Putamen (tissue), 1 donor: ENCODE data around the gene MBD3L1.
A peak's percentile ranks its signal among the peaks of the same experiment; 100 is the strongest.

Experiments
- DNase-seq: peaks from one replicate; pipeline ENCODE4 v3.0.0-alpha.2; 2016; ENCODE audit warnings: low spot score

The MBD3L1 gene

DNA sequence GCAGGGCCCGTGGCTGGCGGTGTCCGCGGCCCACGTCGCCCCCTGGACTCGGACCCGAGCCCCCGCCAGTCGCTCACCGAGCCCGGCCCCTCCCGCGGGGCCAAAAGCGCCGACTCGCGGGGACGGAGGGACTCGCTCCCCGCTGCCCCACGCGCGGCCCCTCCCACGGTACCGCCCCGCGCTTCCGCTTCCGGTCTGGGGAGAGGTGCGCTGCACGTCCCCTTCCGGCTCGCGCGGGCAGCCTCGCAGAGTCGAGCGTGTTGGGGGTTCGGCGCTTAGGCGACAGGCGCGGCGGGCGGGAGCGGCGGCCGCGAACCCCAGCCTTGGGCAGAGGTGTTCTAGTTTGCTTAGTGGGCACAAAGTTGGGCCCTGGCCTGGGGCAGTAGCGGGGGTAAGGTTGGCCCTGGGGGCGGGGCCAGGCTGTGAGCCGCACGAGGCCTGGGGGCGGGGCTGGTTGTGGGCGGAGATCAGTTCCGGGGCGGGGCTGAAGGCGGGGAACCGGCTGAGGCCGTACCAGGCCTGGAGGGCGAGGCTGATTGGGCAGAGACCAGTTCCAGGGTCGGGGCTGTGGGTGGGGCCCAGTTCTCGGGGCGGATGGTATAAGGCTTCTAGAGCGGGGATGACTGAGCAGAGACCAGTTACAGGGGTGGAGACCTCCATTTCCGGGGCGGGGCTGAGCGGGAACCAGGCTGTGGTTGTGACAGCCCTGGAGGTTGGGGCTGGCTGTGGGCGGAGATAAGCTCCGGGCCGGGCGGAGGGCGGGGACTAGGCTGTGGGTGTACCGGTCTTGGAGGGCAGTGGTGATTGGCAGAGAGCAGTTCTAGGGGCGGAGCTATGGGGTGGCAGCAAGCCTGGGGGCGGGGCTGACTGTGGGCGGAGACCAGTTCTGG lies at the start of gene MBD3L1, which contains the start of gene ZNF558:
MBD3L1 (plus strand) TSS at position 246 of the 890 bp plus-strand sequence. CDS start 10,302 bp downstream, outside the sequence.
ZNF558 (minus strand) TSS at position 173 of the 890 bp plus-strand sequence. CDS start 9,645 bp downstream, outside the sequence.
- DNase-seq: peak; percentile 99

DNA sequence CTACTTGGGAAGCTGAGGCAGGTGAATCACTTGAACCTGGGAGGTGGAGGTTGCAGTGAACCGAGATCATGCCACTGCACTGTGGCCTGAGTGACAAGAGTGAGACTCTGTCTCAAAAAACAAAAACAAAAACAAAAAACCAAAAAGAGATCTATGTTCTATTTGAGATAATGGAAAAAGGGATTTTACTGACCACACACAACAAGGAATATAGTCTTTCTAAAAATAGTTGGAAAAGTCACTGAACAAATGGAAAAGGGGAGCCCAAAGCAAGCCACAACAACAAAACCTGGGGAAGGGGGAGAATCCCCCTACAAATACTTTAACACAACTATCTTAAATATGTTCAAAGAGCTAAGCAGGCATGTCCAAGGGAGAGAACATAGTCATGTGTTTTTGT lies 37.4 kb upstream of the MBD3L1 start:
- DNase-seq: no peak

DNA sequence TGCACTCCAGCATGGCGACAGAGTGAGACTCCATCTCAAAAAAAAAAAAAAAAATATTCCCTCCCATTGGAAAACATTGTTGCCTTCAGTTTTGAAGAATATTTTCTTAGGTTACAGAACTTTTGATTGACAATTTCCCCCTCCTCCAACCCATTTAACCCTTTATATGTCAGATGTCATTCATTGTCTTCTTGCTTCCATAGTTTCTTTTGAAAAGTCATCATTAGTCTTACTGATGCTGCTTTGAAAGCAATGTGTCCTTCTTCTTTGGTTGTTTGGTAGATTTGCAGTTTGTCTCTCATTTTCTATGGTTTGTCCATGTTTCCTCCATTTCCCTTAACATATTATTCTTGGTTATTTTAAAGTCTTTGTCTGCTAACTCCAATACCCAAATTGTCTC lies 25.5 kb upstream of the MBD3L1 start:
- DNase-seq: no peak

DNA sequence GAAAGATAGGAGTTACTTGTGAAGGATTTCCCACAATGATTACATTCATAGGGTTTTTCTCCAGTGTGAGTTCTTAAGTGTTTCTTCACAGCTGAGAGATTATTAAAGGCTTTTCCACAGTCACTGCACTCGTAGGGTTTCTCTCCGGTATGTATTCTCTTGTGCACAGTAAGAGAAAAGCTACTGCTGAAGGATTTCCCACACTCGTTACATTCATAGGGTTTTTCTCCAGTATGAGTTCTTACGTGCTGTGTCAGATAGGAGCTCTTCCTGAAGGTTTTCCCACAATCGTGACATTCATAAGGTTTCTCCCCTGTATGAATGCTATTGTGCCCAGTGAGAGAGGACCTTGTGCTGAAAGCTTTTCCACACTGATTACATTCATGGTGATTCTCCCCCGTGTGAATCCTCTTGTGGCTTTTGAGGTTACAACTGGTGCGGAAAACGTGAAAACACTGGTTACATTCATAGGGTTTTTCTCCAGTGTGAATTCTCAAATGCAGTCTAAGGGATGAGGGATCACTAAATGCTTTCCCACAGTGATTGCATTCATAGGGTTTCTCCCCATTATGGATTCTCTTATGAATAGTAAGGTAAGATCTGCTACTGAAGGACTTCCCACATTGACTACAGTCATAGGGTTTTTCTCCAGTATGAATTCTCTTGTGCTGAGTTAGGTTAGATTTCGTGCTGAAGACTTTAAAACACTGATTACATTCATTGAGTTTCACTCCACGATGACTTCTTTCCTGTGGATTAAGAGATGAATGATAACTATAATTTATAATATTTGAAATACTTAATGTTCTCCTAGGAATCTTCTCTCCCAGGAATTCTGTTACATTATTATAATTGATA lies 20.6 kb upstream of the MBD3L1 start:
- DNase-seq: no peak

DNA sequence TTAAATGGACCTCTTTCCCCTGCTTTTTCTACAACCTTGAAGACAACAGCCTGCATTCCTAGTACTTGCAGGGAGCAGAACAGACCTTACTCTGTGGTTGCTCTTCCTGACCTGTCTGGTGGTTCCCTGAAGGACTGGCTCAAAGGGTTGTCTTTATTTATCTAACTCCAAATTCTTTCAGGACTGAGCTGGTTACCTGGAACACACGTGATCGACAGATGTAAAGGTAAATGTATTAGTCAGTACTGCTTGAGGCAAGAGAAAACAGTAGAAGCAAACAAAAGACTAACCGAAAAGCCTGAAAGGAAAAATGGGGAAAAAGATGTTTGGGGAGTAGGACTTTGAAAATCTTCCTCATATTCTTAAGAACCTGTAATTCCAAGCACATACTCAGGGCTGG lies 18.0 kb upstream of the MBD3L1 start:
- DNase-seq: no peak

DNA sequence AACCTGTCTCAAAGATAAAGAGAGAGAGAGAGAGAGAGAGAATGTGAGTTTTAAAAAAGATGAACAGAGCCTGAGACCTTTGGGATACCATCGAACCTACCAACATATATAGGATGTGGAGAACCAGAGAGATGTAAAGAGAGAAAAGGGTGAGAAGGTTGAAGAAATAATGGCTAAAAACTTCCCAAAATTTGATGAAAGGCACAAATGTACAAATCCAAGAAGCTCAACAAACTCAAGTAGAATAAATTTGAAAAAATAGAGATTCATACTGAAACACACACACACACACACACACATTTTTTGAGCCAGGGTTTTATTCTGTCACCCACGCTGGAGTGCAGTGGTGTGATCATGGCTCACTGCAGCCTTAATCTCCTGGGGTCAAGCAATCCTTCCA lies 16.4 kb upstream of the MBD3L1 start:
- DNase-seq: no peak

DNA sequence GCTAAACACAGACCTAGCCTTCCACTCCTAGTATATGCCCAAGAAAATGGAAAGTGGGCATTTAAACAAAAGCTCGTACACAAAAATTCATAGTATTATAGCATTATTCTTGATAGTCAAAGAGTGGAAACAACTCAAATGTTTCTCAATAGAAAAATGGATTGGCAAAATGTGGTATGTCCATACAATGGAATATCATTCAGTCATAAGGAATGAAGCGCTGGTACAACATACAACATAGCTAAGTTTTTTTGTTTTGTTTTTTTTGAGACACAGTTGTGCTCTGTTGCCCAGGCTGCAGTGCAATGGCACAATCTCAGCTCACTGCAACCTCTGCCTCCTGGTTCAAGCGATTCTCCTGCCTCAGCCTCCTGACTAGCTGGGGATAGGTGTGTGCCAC lies 11.9 kb upstream of the MBD3L1 start:
- DNase-seq: no peak

DNA sequence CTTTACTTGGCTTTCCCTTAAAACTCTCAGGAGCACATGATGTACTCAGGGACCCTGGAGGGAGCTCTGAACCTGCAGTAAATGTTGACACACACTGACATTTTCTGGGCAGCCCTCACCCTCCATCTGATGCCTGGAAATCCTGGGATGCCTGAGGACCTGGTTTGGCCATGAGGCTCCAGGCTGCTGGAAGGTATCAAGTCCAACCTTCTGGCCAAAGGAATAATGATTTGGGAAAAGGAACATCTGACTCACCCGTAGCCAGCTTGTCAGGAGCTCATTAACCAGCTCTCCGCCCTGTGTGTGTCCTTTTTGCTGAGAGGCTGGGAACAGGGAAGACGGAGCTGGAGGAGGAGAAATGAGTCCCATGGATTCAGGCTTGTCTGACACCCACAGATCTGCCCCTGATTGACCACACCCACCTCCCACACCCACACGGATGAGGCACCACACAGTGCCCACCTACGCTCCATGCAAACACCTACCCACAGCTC lies 10.4 kb upstream of the MBD3L1 start:
- no peak for DNase-seq

DNA sequence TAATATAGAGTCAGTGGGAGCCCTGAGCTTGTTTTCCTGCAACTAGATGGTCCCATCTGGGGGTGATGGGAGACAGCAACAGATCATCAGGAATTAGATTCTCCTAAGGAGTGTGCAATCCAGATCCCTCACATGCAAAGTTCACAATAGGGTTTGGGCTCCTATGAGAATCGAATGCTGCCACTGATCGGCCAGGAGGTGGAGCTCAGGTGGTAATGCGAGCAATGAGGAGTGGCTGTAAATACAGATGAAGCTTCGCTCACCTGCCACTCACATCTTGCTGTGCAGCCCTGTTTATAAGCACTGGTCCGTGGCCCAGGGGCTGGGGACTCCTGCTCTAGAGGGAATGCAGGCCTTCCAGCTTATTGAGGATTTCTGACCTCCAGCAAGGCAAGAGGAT lies 5.8 kb upstream of the MBD3L1 start:
- no peak for DNase-seq

DNA sequence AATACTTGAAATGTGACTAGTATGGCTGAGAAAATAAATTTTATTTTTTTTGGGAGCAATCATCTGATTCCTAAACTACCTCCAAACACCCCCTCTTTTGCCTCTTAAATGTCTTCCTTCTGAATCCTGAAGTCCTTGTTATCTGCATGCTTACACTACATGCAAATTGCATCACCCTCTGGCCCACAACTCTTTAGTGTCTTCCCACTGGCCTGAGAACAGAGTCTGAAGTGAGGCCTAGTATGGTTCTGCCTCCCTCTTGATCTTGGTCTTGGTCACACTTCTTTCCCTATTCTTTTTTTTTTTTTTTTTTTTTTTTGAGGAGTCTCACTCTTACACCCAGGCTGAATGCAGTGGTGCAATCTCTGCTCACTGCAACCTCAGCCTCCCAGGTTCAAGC lies 4.9 kb upstream of the MBD3L1 start:
- no peak for DNase-seq

DNA sequence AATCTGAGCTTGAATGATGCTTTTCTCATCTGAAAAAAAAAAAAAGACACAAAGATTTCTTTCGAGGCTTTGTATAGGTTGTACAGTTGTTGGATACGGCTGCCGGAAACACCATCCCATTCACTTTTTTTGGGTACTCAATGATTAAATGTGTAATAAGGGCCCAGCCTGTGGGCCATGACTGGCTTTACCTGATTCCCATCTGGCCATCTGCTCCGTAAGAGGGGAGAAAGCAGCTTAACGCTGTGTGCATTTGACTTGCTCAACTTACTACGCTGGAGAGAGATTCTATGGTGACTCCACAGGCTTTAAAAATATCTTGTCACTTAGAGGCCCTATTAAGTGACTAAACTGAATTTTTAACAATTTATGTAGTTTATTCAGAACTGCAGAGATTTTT lies 804 bp upstream of the MBD3L1 start:
- no peak for DNase-seq

DNA sequence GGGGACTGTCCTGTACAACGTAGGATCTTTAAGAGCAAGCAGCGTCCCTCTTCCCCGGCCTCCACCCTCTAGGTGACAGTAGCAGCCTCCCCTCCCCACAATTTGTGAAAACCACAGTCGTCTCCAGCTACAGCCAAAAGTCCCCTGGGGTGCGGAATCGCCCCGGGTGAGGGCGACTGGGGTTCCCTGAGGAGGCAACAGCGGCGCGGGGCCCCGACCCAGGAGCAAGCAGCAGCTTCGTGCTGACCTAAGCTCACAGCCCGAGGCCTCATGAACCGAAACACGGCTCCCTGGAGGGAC lies 395 bp upstream of the MBD3L1 start:
- no peak for DNase-seq

DNA sequence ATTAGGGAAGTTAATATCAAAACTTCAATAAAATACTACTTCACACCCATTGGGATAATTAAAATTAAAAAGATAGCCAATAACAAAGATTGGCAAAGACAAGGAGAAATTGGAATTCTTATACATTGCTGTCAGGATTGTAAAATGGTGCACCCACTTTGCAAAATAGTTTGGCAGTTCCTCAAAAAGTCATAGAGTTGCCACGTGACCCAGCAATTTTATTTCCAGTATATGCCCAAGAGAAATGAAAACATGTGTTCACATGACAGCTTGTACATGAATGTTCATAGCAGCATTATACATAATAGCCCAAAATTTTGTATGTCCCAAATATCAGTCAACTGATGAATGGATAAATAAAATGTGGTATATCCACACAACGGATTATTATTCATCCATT lies 3.3 kb downstream of the MBD3L1 start:
- no peak for DNase-seq

DNA sequence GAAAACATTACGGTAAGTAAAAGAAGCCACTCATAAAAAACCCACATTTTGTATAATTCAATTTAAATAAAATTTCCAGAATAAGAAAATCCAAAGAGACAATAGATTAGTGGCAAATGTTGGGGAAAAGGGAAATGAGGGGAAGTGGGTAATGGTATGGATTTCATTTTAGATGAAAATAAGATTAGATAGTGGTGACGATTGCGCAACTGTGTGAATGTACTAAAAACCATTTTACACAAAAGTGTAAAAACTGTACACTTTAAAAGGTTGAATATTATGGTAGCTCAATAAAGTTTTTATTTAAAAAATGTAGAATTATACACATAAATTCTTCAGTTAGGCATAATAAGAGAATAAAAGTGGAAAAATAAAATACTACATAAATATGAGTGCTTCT lies 3.7 kb downstream of the MBD3L1 start:
- no peak for DNase-seq

DNA sequence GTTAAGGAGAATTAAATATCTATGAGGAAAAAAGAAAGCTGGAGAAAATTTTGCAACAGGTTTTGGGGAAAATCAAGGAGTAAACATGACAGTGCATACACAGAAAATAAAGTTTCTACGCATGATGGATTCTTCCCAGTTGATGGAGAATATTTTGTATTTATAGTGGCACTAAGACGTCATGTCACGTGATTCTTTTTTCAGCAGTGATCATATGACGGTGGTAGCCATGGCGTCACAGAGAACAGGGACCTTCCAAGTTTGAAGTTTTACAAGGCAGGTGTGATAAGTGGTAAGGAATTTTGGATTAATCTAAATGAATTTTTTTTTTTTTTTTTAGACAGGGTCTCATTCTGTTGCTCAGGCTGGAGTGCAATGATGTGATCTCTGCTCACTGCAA lies 8.5 kb downstream of the MBD3L1 start:
- DNase-seq: no peak

DNA sequence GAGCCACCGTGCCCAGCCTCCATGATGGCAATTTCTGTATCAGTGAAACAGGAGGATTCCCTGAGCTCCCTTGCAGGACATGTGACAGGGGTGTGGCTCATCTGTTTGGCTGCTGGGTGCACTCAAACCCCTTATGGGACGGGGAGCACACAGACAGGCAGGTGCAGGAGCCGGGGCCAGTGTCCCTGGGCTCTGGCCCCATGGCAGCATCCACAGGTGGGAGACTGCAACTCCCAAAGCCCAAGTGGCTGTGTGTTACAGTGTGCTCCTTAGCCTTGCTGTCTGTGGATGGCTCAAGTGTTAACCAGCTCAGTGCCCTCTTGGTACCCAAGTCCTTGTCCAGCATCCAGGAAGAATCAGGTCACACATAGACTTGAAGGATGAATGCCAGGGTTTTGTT lies 14.6 kb downstream of the MBD3L1 start:
- no peak for DNase-seq

DNA sequence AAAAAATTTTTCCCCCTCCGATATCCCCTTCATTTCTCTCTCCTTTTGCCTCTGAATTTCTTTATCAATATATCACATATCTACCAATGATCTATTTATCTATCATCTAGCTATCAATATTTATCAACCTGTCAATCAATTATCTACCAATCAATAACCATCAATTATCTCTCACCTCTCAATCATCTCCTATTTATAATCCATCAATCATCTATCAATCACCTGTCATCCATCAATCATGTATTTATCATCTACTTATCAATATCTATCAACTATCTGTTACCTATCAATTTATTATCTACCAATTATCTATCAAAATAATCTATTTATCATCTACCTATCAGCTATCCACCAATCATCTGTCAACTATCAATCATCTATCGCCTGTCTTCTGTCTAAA lies 17.1 kb downstream of the MBD3L1 start:
- no peak for DNase-seq

DNA sequence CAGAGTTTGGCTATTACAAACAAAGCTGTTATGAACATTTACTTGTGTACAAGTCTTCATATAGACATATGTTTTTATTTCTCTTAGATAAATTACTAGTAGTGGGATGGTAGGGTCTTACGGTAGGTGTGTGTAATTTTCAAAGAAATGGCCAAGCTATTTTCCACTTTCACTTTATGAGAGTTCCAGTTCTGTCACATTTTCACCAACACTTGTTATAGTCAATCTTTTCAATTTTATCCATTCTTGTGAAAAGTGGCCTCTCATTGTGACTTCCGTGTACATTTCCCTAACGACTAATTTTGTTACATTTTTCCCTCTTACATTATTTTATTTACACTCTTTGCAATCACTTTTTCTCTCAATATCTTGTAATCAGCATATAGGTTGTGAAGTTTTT lies 18.3 kb downstream of the MBD3L1 start:
- DNase-seq: no peak

DNA sequence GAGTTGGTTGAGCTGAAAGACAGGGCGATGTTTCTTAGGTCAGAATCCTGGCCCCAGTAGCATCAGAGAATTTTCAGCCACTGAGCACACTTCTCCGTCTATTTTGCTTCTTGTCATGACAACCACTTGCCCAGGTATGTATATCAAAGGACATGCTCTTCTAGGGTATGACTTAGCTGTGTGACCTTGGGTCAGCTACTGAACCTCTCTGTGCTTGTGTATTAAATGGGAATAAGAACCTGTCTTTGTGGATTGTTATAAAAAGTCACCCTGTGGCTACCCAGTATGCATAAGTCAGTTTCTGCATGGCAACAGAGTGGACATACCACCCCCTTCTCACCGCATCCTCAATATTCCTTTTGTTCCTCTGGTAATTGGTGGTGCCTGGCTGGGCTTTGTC lies 26.1 kb downstream of the MBD3L1 start:
- DNase-seq: no peak

DNA sequence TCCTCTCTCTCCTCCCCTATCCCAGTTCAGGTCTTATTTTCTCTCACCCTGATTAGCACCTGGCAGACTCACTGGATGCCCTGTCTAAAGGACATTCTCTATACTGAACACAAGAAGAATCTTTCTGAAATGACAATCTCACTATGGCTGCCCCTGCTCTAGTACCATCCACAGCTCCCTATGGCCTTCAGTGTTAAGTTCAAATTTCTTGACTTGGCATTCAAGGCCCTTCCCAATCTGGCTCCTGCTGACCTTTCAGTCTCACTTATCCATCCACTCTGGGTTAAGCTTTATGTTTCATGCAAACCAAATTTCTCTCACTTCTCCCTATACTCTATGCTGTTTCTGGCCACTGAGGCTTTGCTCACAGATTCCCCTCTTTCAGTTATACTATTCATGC lies 34.2 kb downstream of the MBD3L1 start:
- DNase-seq: no peak

DNA sequence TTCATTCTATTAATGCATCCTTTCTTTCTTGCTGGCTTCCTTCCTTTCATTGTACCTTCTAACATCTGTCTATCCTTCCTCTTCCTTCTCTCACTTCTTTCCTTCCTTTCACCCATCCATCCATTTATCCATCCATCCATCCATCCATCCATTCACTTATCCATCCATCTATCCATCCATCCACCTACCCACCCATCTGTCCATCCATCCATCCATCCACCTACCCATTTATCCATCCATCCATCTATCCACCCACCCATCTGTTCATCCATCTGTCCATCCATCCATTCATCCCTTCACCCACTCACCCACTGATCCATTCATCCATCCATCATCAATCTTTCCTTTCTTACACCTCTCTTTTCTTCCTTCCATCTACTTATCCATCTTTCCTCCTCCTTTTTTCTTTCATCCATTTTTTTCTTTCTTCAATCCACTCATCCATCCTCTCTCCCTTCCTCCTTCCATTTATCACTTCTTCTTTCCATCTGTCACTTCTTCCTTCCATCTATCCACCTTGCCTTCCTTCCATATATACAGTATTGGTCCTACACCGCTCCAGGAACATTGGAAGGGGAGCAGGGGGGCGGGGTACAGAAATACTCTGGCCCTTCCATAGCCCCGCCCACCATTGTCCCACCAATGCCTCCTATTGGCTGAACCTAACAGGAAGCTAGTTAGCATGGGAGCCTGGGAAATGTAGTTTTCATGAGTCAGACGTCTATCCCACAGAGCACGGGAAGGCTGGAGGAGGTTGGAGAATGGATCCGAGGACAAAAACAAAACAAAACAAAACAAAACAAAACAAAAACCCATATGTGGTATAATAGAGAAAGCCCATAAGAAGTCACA lies 45.9 kb downstream of the MBD3L1 start:
- no peak for DNase-seq

DNA sequence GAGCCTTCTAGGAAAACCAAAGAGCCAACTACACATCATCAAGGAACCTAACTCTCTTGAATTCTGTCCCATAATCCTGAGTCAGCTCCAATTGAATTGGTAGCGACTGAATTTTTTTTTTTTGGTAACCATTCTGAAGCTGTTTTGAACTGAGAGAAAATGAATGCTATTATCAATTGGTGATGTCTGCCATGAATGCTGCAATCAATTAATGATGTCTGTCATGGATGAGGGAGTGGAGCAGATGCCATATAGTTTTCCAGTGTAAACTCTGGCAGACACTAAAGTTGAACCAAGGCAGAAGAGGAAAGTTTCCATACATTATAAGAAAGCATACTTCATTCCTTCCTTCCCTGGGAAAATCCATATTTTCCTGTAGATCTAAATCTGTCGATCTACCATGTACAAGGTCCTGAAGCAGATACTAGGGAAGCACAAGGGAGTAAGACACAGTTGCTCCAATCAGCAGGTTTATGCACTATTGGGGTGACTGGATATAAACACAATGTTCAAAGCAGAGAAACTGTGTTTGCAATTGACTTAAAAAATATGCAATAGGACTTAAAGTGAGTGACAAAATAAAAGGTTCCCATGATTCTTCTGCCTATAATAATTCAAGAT lies 48.8 kb downstream of the MBD3L1 start:
- DNase-seq: no peak
